Germinal center (tissue), 1 donor: ENCODE measurements around the gene UTP11.
A peak's percentile ranks its signal among the peaks of the same experiment; 100 is the strongest.

ENCODE experiments used
- DNase-seq: peaks from one replicate; pipeline ENCODE4 v3.0.0; 2012; ENCODE audit warnings: mixed read lengths, low spot score

Gene UTP11

GRCh38 chr1:38046333-38046883 is 33.9 kb downstream of the UTP11 start, which contains the start of gene POU3F1:
TSS of gene POU3F1 (minus strand) at chr1:38046793. CDS start at chr1:38046743, 50 bp downstream.
- no peak for DNase-seq

GRCh38 chr1:38046884-38047602 is 34.5 kb downstream of the UTP11 start:
- peak; percentile 91 for DNase-seq

GRCh38 chr1:38047603-38048141 is 35.1 kb downstream of the UTP11 start:
- no peak for DNase-seq

- no peak for DNase-seq
Measured at GRCh38 chr1:38050397-38051078, 38.0 kb downstream of the UTP11 start.

- DNase-seq: no peak
Measured at GRCh38 chr1:38051079-38051543, 38.6 kb downstream of the UTP11 start.

GRCh38 chr1:38052750-38053415 is 40.3 kb downstream of the UTP11 start:
- peak; percentile 87 for DNase-seq

GRCh38 chr1:38053416-38054091 is 41.0 kb downstream of the UTP11 start:
- DNase-seq: no peak

- DNase-seq: no peak
Measured at GRCh38 chr1:38055398-38055797, 42.9 kb downstream of the UTP11 start.

GRCh38 chr1:38055965-38056364 is 43.4 kb downstream of the UTP11 start:
- DNase-seq: no peak

GRCh38 chr1:38059635-38060250 is 47.2 kb downstream of the UTP11 start:
- no peak for DNase-seq

- DNase-seq: no peak
Measured at GRCh38 chr1:38060498-38060897, 48.0 kb downstream of the UTP11 start.

- DNase-seq: no peak
Measured at GRCh38 chr1:38061290-38061689, 48.8 kb downstream of the UTP11 start.

- no peak for DNase-seq
Measured at GRCh38 chr1:38061883-38062328, 49.4 kb downstream of the UTP11 start.

GRCh38 chr1:38062361-38063288 is 50.1 kb downstream of the UTP11 start:
- no peak for DNase-seq

GRCh38 chr1:38063616-38064015 is 51.1 kb downstream of the UTP11 start:
- no peak for DNase-seq

- DNase-seq: no peak
Measured at GRCh38 chr1:38064197-38064903, 51.8 kb downstream of the UTP11 start.

- DNase-seq: no peak
Measured at GRCh38 chr1:38068220-38068979, 55.9 kb downstream of the UTP11 start.

GRCh38 chr1:38068980-38069340 is 56.4 kb downstream of the UTP11 start:
- no peak for DNase-seq
